GM18498 (cell line): ENCODE results near the gene STX12.
"Not testable (repeated sequence)": the region's sequence is repeated elsewhere in the genome, so short reads cannot be mapped to it uniquely, and the experiment has no call there.

Experiments
- ATAC-seq: cut with Tn5 transposase; IDR thresholded peaks from one replicate; pipeline ENCODE4 v1.9.1; 2021; ENCODE audit warnings: mild to moderate bottlenecking, moderate library complexity; ENCODE audit not compliant: unreplicated experiment

STX12 gene

GRCh38 chr1:27774654-27775053 lies 1.6 kb downstream of the STX12 start:
- ATAC-seq = no peak

GRCh38 chr1:27775336-27775735 lies 2.3 kb downstream of the STX12 start:
- not testable (repeated sequence) for ATAC-seq

GRCh38 chr1:27776276-27776675 lies 3.3 kb downstream of the STX12 start:
- ATAC-seq = not testable (repeated sequence)

- ATAC-seq = no peak
Measured at GRCh38 chr1:27778056-27778455, 5.0 kb downstream of the STX12 start.

- no peak for ATAC-seq
Measured at GRCh38 chr1:27779122-27779521, 6.1 kb downstream of the STX12 start.

- ATAC-seq = no peak
Measured at GRCh38 chr1:27782950-27783349, 9.9 kb downstream of the STX12 start.

- no peak for ATAC-seq
Measured at GRCh38 chr1:27784700-27785099, 11.7 kb downstream of the STX12 start.

- no peak for ATAC-seq
Measured at GRCh38 chr1:27785781-27786455, 12.9 kb downstream of the STX12 start.

GRCh38 chr1:27787895-27788294 lies 14.9 kb downstream of the STX12 start:
- ATAC-seq = no peak

- ATAC-seq = no peak
Measured at GRCh38 chr1:27789540-27790041, 16.6 kb downstream of the STX12 start.

GRCh38 chr1:27790270-27790669 lies 17.3 kb downstream of the STX12 start:
- ATAC-seq = not testable (repeated sequence)

GRCh38 chr1:27795601-27796000 lies 22.6 kb downstream of the STX12 start:
- ATAC-seq = no peak

GRCh38 chr1:27804791-27805190 lies 31.8 kb downstream of the STX12 start:
- ATAC-seq = no peak

- ATAC-seq = no peak
Measured at GRCh38 chr1:27806758-27807157, 33.7 kb downstream of the STX12 start.

GRCh38 chr1:27807385-27807784 lies 34.4 kb downstream of the STX12 start:
- no peak for ATAC-seq

- ATAC-seq = not testable (repeated sequence)
Measured at GRCh38 chr1:27808131-27808530, 35.1 kb downstream of the STX12 start.

- no peak for ATAC-seq
Measured at GRCh38 chr1:27809883-27810282, 36.9 kb downstream of the STX12 start.

- no peak for ATAC-seq
Measured at GRCh38 chr1:27811741-27812500, 38.9 kb downstream of the STX12 start.

- ATAC-seq = no peak
Measured at GRCh38 chr1:27816921-27817630, 44.1 kb downstream of the STX12 start.

GRCh38 chr1:27821761-27822315 lies 48.8 kb downstream of the STX12 start:
- no peak for ATAC-seq

GRCh38 chr1:27823784-27824183 lies 50.8 kb downstream of the STX12 start:
- ATAC-seq = no peak
